OCI-LY7 (cell line): ENCODE measurements around the gene S100A7. TPM values are rescaled to one million over a fixed set of nuclear protein-coding genes. Genes with fewer than 3 reads are reported as not detected.

ENCODE experiments used
- BruUV-seq: library from RNA; stranded (reverse); fragments of 400-500 nt; replicated peaks from 2 replicates; lab custom pipeline; 2021; lab: Mats Ljungman, UMichigan
- CTCF ChIA-PET: fragments of 300-600 bp; sonication (Branson Sonifier 250); formaldehyde crosslinking; loops from one replicate; lab custom pipeline; 2022; ENCODE audit warnings: antibody characterized with exemption; ENCODE audit not compliant: unreplicated experiment; lab: Charles Lee
- POLR2A ChIA-PET: fragments of 300-600 bp; sonication (Branson Sonifier 250); formaldehyde crosslinking; loops from one replicate; lab custom pipeline; 2022; ENCODE audit warnings: antibody characterized with exemption; lab: Charles Lee
- DNase-seq: peaks from one replicate; pipeline ENCODE4 v3.0.0-alpha.2; 2015; ENCODE audit warnings: low spot score
- H2AFZ ChIP-seq: fragments of 200-600 bp; sonication (generic), shearing (Covaris generic); 2 replicates; pipeline ENCODE4 v1.6.1; 2014; ENCODE audit warnings: mild to moderate bottlenecking, antibody characterized with exemption, low read length, moderate library complexity
- H3K27ac ChIP-seq: fragments of 200-600 bp; sonication (generic); 2 replicates; pipeline ENCODE4 v1.5.1; 2014; ENCODE audit warnings: mixed run types, low read depth, mild to moderate bottlenecking, moderate library complexity, low read length, inconsistent platforms; ENCODE audit not compliant: poor library complexity, severe bottlenecking
- H3K36me3 ChIP-seq: fragments of 200-600 bp; sonication (generic); 2 replicates; pipeline ENCODE4 v1.6.1; 2014; ENCODE audit warnings: mild to moderate bottlenecking, antibody characterized with exemption, low read length, moderate library complexity, mixed read lengths; ENCODE audit not compliant: insufficient read depth
- H3K4me1 ChIP-seq: fragments of 200-600 bp; sonication (generic); 2 replicates; pipeline ENCODE4 v1.5.1; 2014; ENCODE audit warnings: mild to moderate bottlenecking, low read length; ENCODE audit not compliant: insufficient read depth, poor library complexity, severe bottlenecking
- H3K4me2 ChIP-seq: fragments of 200-600 bp; sonication (generic); 2 replicates; pipeline ENCODE4 v1.6.1; 2014; ENCODE audit warnings: mild to moderate bottlenecking, low read length
- H3K4me3 ChIP-seq: fragments of 200-600 bp; sonication (generic); 2 replicates; pipeline ENCODE4 v1.5.1; 2014; ENCODE audit warnings: mild to moderate bottlenecking, low read depth, low read length; ENCODE audit not compliant: poor library complexity, severe bottlenecking
- H3K79me2 ChIP-seq: fragments of 200-600 bp; sonication (generic); 2 replicates; pipeline ENCODE4 v1.6.1; 2016; ENCODE audit warnings: low read depth, mild to moderate bottlenecking, low read length, moderate library complexity, mixed read lengths; ENCODE audit not compliant: insufficient read depth
- H3K9me2 ChIP-seq: fragments of 200-600 bp; sonication (generic); 2 replicates; pipeline ENCODE4 v1.6.1; 2016; ENCODE audit warnings: mild to moderate bottlenecking, low read length, mixed read lengths; ENCODE audit not compliant: insufficient read depth
- H3K9me3 ChIP-seq: fragments of 200-600 bp; sonication (generic); 2 replicates; pipeline ENCODE4 v1.6.1; 2014; ENCODE audit warnings: mild to moderate bottlenecking, mixed run types, low read length, mixed read lengths
- H4K20me1 ChIP-seq: fragments of 200-600 bp; sonication (generic); 2 replicates; pipeline ENCODE4 v1.6.1; 2014; ENCODE audit warnings: mild to moderate bottlenecking, antibody characterized with exemption, low read length, moderate library complexity, mixed read lengths; ENCODE audit not compliant: insufficient read depth
- CTCF ChIP-seq: fragments of 200-600 bp; sonication (generic); conservative IDR thresholded peaks from 2 replicates; pipeline ENCODE4 v1.5.1; 2014; ENCODE audit warnings: mild to moderate bottlenecking, antibody characterized with exemption, low read length, moderate library complexity, mixed read lengths
- EZH2phosphoT487 ChIP-seq: fragments of 200-600 bp; sonication (generic); IDR thresholded peaks from 2 replicates; pipeline ENCODE4 v1.6.1; 2018; ENCODE audit warnings: low read depth, borderline replicate concordance, mild to moderate bottlenecking, mixed run types, antibody characterized with exemption, low read length, moderate library complexity, mixed read lengths
- intact Hi-C: fragments of 100-400 bp; cut with micrococcal nuclease; formaldehyde crosslinking; loops from one replicate; pipeline ENCODE4 v1.10.0; 2022; ENCODE audit not compliant: unreplicated experiment
- total RNA-seq, 2 experiments: library from RNA; depleted of rRNA in 1 of 2; stranded (reverse); fragments of >200 nt in 1 of 2; shearing (Covaris generic) in 1 of 2; gene quantifications; 2 replicates each; pipeline ENCODE4 v1.2.3, GENCODE V29; 2014 to 2022

The S100A7 gene
- total RNA-seq, 2 experiments from 2014 or later = not detected

GRCh38 chr1:153481124-153481523 lies 20.7 kb upstream of the S100A7 start:
- intact Hi-C loops = no loop called here

GRCh38 chr1:153478692-153479618 lies 18.5 kb upstream of the S100A7 start:
- Histone ChIP-seq H3K79me2 (no peaks in the 10 kb centered on the region), H3K36me3 (no peaks in the 10 kb centered on the region), H3K4me3 (no peak overlapping the region), H3K4me2 (no peak overlapping the region), H3K9me3 (no peaks in the 10 kb centered on the region), H3K9me2 (no peaks in the 10 kb centered on the region), H3K4me1 (no peaks in the 10 kb centered on the region), H2AFZ (no peak overlapping the region), H4K20me1 (no peaks in the 10 kb centered on the region), H3K27ac (no peak overlapping the region)
- DNase-seq = no peak
- intact Hi-C loops = no loop called here
- TF ChIP-seq EZH2phosphoT487 (no peak), CTCF (no peak)
- POLR2A ChIA-PET = no interaction called here
- CTCF ChIA-PET = no interaction called here
- BruUV-seq = no TSS peak

More at GRCh38 chr1:153481124-153481523, 20.7 kb upstream of the S100A7 start:
- no peak overlapping the region for H2AFZ ChIP-seq
- no peaks in the 10 kb centered on the region for H3K9me3 ChIP-seq
- no peak overlapping the region for H3K4me2 ChIP-seq
- CTCF ChIA-PET = no interaction called here
- no peak overlapping the region for H3K27ac ChIP-seq
- POLR2A ChIA-PET = no interaction called here
- TF ChIP-seq CTCF (no peak), EZH2phosphoT487 (no peak)
- H3K4me1 ChIP-seq = no peaks in the 10 kb centered on the region
- BruUV-seq = no TSS peak
- no peak for DNase-seq
- H3K36me3 ChIP-seq = no peaks in the 10 kb centered on the region
- H3K79me2 ChIP-seq = no peaks in the 10 kb centered on the region
- H4K20me1 ChIP-seq = no peaks in the 10 kb centered on the region
- H3K9me2 ChIP-seq = no peaks in the 10 kb centered on the region
- no peak overlapping the region for H3K4me3 ChIP-seq
